Lower lobe of right lung (tissue), 2 donors: ENCODE results near the gene NOTCH1. TPM values are rescaled to one million over a fixed set of nuclear protein-coding genes. Genes with fewer than 3 reads are reported as not detected.

Experiments used
- ATAC-seq, 2 donors: fragments of 200-7000 bp; cut with Tn5 transposase; one replicate each; pipeline ENCODE4 v1.9.1; 2020 to 2022; ENCODE audit warnings: mild to moderate bottlenecking in 2 of 2, moderate library complexity in 2 of 2
- DNase-seq: peaks from one replicate; pipeline ENCODE4 v3.0.0-alpha.2; 2020
- H3K27ac ChIP-seq: fragments of 200-600 bp; one replicate; pipeline ENCODE4 v1.8.0; 2022
- H3K27me3 ChIP-seq: fragments of 200-600 bp; one replicate; pipeline ENCODE4 v1.8.0; 2022; ENCODE audit warnings: low read depth
- H3K36me3 ChIP-seq: fragments of 200-600 bp; one replicate; pipeline ENCODE4 v1.8.0; 2022; ENCODE audit warnings: mild to moderate bottlenecking
- H3K4me1 ChIP-seq: fragments of 200-600 bp; one replicate; pipeline ENCODE4 v1.8.0; 2022
- H3K4me3 ChIP-seq: fragments of 200-600 bp; one replicate; pipeline ENCODE4 v1.8.0; 2022; ENCODE audit warnings: mild to moderate bottlenecking
- H3K9me3 ChIP-seq: fragments of 200-600 bp; one replicate; pipeline ENCODE4 v1.8.0; 2022
- intact Hi-C: fragments of 100-400 bp; cut with DNase I; formaldehyde crosslinking; loops from one replicate; pipeline ENCODE4 v1.11.0; 2022
- total RNA-seq: library from RNA; stranded (reverse); fragmentation: NEBNext Ultra II Directional; extraction: Animal tissue kit (Norgen Biotek cat#: 25700); gene quantifications from one replicate; pipeline ENCODE4 v1.2.1, GENCODE V29; 2021
- TF ChIP-seq, protein P1 (sequence below): fragments of 200-600 bp; IDR thresholded peaks from one replicate; pipeline ENCODE4 v1.8.0; 2022; ENCODE audit warnings: antibody characterized with exemption, mild to moderate bottlenecking
- donor health status: DM: no; HTN: yes; CAD: no; lungs with severe emphysema.

Gene NOTCH1
- total RNA-seq, 1 donor from 2014 or later: 91.4 TPM

GRCh38 chr9:136501686-136502085, 44.2 kb downstream of the NOTCH1 start:
- TF ChIP-seq, protein P1, sequence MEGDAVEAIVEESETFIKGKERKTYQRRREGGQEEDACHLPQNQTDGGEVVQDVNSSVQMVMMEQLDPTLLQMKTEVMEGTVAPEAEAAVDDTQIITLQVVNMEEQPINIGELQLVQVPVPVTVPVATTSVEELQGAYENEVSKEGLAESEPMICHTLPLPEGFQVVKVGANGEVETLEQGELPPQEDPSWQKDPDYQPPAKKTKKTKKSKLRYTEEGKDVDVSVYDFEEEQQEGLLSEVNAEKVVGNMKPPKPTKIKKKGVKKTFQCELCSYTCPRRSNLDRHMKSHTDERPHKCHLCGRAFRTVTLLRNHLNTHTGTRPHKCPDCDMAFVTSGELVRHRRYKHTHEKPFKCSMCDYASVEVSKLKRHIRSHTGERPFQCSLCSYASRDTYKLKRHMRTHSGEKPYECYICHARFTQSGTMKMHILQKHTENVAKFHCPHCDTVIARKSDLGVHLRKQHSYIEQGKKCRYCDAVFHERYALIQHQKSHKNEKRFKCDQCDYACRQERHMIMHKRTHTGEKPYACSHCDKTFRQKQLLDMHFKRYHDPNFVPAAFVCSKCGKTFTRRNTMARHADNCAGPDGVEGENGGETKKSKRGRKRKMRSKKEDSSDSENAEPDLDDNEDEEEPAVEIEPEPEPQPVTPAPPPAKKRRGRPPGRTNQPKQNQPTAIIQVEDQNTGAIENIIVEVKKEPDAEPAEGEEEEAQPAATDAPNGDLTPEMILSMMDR: no peak
- H3K4me3 ChIP-seq: no peak overlapping the region
- DNase-seq (no peak), ATAC-seq (no peak)
- no peaks in the 10 kb centered on the region for H3K27me3 ChIP-seq
- no peaks in the 10 kb centered on the region for H3K9me3 ChIP-seq
- no peak overlapping the region for H3K27ac ChIP-seq
- intact Hi-C loops: no loop called here
- no peaks in the 10 kb centered on the region for H3K4me1 ChIP-seq
- peaks cover 100% of the 10 kb centered on the region for H3K36me3 ChIP-seq

DNA sequence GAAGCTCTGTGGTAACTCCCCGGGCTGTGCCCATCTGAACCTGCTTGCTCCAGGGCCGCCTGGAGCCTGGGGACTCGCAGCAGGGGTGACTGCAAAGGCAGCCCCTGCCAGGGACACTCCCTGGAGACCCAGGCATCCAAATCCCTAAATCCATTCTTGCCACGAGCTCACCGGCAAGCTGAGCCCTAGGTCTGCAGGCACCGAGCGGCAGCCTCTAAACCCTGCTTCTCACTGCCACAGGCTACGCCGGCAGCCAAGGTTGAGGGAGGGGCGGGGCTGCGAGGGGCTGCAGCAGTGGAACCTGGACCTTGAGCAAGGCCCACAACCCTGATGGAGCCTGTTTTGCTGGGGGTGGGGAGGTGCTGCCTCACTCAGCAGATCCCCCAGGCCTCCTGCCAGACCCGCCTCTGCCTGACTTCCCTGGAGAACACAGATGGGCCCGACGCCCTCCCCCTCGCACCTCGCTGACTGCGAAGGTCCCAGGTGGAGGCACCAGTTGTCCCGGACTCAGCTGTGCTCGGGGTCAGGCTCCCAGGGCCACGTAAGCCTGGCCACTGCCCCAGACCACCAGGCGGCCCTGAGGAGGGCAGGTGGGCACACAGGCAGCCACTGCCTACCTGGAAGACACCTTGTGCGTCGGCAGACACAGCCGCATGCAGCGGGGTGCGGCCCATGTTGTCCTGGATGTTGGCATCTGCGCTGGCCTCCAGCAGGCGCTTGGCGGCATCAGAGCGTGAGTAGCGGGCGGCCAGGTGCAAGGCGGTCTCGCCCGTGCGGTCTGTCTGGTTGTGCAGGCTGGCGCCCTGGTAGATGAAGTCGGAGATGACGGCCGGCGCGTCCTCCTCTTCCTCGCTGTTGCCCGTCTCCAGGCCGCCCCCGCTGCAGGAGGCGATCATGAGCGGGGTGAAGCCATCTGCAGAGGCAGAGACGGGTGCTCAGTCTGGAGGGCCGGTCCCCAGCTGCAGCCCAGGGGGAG, 45.6 kb downstream of the NOTCH1 start:
- TF ChIP-seq, protein P1: no peak
- no peak for DNase-seq

GRCh38 chr9:136499071-136499934, 46.5 kb downstream of the NOTCH1 start:
- Histone ChIP-seq H3K27me3 (no peaks in the 10 kb centered on the region), H3K27ac (no peak overlapping the region), H3K36me3 (peaks cover 100% of the 10 kb centered on the region), H3K9me3 (no peaks in the 10 kb centered on the region), H3K4me1 (no peaks in the 10 kb centered on the region), H3K4me3 (no peak overlapping the region)
- intact Hi-C loops: no loop called here
- TF ChIP-seq, protein P1: no peak
- no peak for DNase-seq
- no peak for ATAC-seq

More for the DNA sequence above, 45.6 kb downstream of the NOTCH1 start:
- Histone ChIP-seq H3K36me3 (peaks cover 100% of the 10 kb centered on the region), H3K4me1 (no peaks in the 10 kb centered on the region), H3K27me3 (no peaks in the 10 kb centered on the region), H3K4me3 (no peak overlapping the region), H3K27ac (no peak overlapping the region), H3K9me3 (no peaks in the 10 kb centered on the region)
- intact Hi-C loops: no loop called here
- ATAC-seq: no peak

DNA sequence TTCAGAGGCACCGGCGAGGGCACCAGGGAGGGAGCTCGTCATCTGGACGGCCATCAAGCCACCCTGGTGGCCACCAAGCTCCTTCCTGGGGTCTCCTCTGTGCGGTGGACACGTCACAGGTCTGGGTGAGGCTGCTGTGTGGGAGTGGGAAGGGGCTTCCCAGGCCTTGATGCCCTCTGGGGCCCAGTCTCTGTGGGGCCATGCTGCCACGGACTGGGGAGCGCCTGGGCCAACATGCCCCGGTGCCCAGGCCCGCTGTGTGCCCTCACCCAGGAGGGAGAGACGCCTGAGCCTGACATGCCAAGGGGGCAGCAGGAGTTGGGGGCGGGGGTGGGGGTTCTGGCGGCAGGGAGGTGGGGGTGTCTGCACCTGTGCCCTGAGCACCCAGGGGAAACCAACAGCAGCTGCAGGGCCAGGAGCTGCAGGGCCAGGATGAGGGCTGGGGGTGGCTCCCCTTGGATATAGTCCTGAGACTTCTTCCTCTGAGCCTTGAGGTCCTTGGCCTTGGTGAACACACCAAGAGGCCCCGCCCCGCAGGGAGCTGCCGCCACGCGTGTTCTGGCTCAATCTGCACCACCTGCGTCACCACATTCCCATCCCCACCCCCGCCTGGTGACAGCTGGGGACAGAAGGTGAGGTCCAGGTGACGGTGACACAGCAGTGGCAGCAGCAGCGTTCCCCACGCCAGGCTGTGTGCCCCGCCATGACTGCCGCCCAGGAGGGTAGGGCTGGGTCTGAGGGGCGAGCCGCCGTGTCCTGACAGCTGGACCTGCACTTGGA, 47.7 kb downstream of the NOTCH1 start:
- intact Hi-C loops: no loop called here
- peaks cover 93% of the 10 kb centered on the region for H3K36me3 ChIP-seq
- H3K4me3 ChIP-seq: no peak overlapping the region
- ATAC-seq (no peak), DNase-seq (no peak)
- H3K27me3 ChIP-seq: no peaks in the 10 kb centered on the region
- TF ChIP-seq, protein P1: no peak
- no peaks in the 10 kb centered on the region for H3K9me3 ChIP-seq
- no peak overlapping the region for H3K27ac ChIP-seq
- no peaks in the 10 kb centered on the region for H3K4me1 ChIP-seq
